ENCODE results near the gene TSPAN32. TPM values are rescaled to one million over a fixed set of nuclear protein-coding genes. Genes with fewer than 3 reads are reported as not detected.

TSPAN32 gene
- total RNA-seq, 2 donors from 2014 or later, result not detected

DNA sequence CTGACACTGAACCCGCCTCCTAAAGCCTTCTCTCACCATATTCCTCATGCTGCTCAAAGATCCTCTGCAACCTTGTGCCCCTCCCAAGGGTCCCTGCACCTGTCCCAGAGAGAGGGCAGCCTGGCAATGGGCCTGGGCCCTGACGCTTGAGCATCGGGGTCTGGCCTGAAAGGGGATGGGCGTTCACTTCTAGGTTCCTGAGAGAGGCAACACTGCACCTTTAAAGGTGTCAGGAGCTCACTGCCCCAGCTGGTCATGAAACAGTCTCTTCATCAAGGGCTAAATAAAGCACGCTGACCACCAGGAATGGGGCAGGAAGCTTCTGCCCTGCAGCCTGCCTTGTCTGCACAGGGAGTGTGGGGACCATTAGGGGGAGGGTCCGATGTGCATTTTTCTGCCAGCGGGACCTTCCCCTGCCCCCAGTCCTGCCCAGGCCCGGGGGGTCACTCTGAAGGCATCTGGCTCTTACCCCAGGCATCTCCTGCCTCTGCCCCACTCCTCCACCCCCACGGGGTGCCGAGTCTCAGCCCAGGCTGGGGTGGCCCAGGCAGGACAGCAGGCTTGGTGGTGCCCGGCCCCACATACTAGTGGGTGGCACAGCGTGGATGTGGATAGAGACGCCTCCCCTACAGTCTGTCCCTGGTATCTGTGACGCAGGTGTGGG lies 3.5 kb upstream of the TSPAN32 start:
- H3K36me3 ChIP-seq (ENCODE audit: control insufficient read depth, insufficient read depth, low read length), result no peaks in the 10 kb centered on the region
- peaks cover 15% of the 10 kb centered on the region for H3K27me3 Mint-ChIP-seq (ENCODE audit: insufficient read depth)
- no peak overlapping the region for H3K4me3 Mint-ChIP-seq
- H3K9me3 ChIP-seq (ENCODE audit: control insufficient read depth, low read length), result no peaks in the 10 kb centered on the region
- H3K4me1 Mint-ChIP-seq, result no peaks in the 10 kb centered on the region
- peak; percentile 30 for DNase-seq
- H3K27me3 ChIP-seq (ENCODE audit: control insufficient read depth, insufficient read depth, low read length, poor library complexity, severe bottlenecking), result peaks cover 6% of the 10 kb centered on the region
- WGBS, 2 experiments (ENCODE audit: insufficient coverage in 1 of 2, insufficient read length in 1 of 2), result 86 to 93% methylated on average over 10 to 14 of the region's 14 CpGs
- no peak overlapping the region for H3K9ac ChIP-seq (ENCODE audit: extremely low read depth, low read length, poor library complexity, severe bottlenecking)
- no peaks in the 10 kb centered on the region for H3K4me1 ChIP-seq (ENCODE audit: control insufficient read depth, insufficient read depth, low read length)
- no peak overlapping the region for H3K27ac ChIP-seq (ENCODE audit: low read depth, low read length)
- no peak overlapping the region for H3K4me3 ChIP-seq (ENCODE audit: low read length)
- H3K27ac Mint-ChIP-seq, result no peak overlapping the region
- TF ChIP-seq, protein P1, sequence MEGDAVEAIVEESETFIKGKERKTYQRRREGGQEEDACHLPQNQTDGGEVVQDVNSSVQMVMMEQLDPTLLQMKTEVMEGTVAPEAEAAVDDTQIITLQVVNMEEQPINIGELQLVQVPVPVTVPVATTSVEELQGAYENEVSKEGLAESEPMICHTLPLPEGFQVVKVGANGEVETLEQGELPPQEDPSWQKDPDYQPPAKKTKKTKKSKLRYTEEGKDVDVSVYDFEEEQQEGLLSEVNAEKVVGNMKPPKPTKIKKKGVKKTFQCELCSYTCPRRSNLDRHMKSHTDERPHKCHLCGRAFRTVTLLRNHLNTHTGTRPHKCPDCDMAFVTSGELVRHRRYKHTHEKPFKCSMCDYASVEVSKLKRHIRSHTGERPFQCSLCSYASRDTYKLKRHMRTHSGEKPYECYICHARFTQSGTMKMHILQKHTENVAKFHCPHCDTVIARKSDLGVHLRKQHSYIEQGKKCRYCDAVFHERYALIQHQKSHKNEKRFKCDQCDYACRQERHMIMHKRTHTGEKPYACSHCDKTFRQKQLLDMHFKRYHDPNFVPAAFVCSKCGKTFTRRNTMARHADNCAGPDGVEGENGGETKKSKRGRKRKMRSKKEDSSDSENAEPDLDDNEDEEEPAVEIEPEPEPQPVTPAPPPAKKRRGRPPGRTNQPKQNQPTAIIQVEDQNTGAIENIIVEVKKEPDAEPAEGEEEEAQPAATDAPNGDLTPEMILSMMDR (conservative IDR thresholded peaks at IDR 0.05), result no peak
- no peaks in the 10 kb centered on the region for H3K9me3 Mint-ChIP-seq
- no peaks in the 10 kb centered on the region for H3K36me3 Mint-ChIP-seq (ENCODE audit: low read depth)

DNA sequence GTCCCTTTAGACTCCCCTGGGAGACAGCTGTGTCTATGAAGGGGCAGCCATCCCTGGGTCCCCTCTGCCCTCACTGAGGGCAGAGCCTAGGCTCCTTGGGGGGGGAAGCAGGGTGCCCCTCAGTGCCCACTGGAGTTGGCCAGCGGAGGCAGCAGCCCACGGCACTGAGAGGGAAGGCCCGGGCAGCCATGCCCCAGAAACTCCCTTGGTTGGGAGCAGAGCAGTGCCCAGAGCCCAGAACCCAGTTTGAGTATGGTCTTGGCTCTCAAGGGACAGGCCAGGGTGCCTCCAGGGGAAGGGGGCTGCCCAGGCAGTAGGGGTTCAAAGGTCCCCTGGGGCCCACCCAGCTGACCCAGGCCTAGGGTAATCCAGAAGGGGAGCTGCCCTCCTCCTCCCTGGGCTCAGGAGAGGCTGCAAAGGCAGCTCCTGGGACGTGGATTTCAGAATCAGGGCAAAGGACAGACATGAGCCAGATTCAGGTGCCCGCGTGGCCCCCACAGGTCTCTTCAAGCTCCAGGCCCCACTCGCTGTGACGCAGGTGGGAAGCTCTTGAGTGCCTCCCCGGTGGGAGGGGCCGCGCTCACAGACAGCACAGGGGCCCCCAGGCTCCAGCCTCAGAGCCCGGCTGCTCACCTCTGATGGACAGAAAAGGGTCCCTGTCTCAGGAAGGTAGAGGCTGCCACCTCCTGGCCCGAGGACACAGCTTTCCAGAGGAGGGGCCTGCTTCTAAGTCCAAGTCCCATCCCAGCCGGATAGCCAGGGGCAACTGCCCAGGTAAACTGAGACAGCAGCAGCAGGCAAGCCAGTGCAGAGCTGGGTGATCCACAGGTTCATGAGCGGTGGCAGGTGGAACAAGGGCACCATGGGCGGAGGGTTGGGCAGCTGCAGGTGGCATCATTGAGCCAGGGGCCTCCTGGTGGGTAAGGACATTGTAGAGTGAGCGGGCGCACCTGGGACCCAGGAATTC lies 2.7 kb upstream of the TSPAN32 start:
- no peaks in the 10 kb centered on the region for H3K27me3 ChIP-seq (ENCODE audit: control insufficient read depth, insufficient read depth, low read length, poor library complexity, severe bottlenecking)
- Mint-ChIP-seq H3K9me3 (no peaks in the 10 kb centered on the region), H3K27ac (no peak overlapping the region), H3K27me3 (ENCODE audit: insufficient read depth) (peaks cover 12% of the 10 kb centered on the region), H3K36me3 (ENCODE audit: low read depth) (no peaks in the 10 kb centered on the region), H3K4me1 (no peaks in the 10 kb centered on the region), H3K4me3 (no peak overlapping the region)
- no peak overlapping the region for H3K27ac ChIP-seq (ENCODE audit: low read depth, low read length)
- no peaks in the 10 kb centered on the region for H3K4me1 ChIP-seq (ENCODE audit: control insufficient read depth, insufficient read depth, low read length)
- peak; percentile 86 for DNase-seq
- H3K9ac ChIP-seq (ENCODE audit: extremely low read depth, low read length, poor library complexity, severe bottlenecking), result no peak overlapping the region
- H3K9me3 ChIP-seq (ENCODE audit: control insufficient read depth, low read length), result no peaks in the 10 kb centered on the region
- H3K4me3 ChIP-seq (ENCODE audit: low read length), result no peak overlapping the region
- 61 to 78% methylated on average over 10 to 18 of the region's 18 CpGs for WGBS, 2 experiments (ENCODE audit: insufficient coverage in 1 of 2, insufficient read length in 1 of 2)
- TF ChIP-seq, protein P1 (conservative IDR thresholded peaks at IDR 0.05), result peak; percentile 80
- no peaks in the 10 kb centered on the region for H3K36me3 ChIP-seq (ENCODE audit: control insufficient read depth, insufficient read depth, low read length)

DNA sequence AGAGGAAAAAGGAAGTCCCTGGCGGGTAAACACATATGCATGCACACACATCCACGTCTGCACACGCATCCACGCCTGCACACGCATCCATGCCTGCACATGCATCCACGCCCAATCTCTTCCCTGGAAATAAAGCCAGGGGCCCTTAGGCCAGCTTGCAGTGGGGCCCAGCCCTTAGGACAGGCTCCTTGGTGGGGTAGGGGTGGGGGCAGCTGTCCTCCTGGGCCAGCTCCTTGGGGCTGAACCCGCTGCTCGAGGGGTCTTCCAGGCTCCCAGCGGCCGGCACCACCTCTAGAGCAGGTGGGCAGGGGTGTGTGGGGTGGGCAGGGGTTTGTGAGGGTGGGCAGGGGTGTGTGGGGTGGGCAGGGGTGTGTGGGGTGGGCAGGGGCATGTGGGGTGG lies 2.0 kb upstream of the TSPAN32 start:
- Histone ChIP-seq H3K9me3 (ENCODE audit: control insufficient read depth, low read length) (no peaks in the 10 kb centered on the region), H3K27ac (ENCODE audit: low read depth, low read length) (no peak overlapping the region), H3K36me3 (ENCODE audit: control insufficient read depth, insufficient read depth, low read length) (no peaks in the 10 kb centered on the region), H3K4me3 (ENCODE audit: low read length) (no peak overlapping the region), H3K27me3 (ENCODE audit: control insufficient read depth, insufficient read depth, low read length, poor library complexity, severe bottlenecking) (no peaks in the 10 kb centered on the region), H3K9ac (ENCODE audit: extremely low read depth, low read length, poor library complexity, severe bottlenecking) (no peak overlapping the region), H3K4me1 (ENCODE audit: control insufficient read depth, insufficient read depth, low read length) (no peaks in the 10 kb centered on the region)
- H3K36me3 Mint-ChIP-seq (ENCODE audit: low read depth), result no peaks in the 10 kb centered on the region
- no peak overlapping the region for H3K27ac Mint-ChIP-seq
- TF ChIP-seq, protein P1 (conservative IDR thresholded peaks at IDR 0.05), result no peak
- H3K4me3 Mint-ChIP-seq, result no peak overlapping the region
- peaks cover 9% of the 10 kb centered on the region for H3K27me3 Mint-ChIP-seq (ENCODE audit: insufficient read depth)
- no peaks in the 10 kb centered on the region for H3K9me3 Mint-ChIP-seq
- H3K4me1 Mint-ChIP-seq, result no peaks in the 10 kb centered on the region
- 85 to 100% methylated on average over 2 to 8 of the region's 10 CpGs for WGBS, 2 experiments (ENCODE audit: insufficient coverage in 1 of 2, insufficient read length in 1 of 2)
- peak; percentile 40 for DNase-seq
